Hematopoietic multipotent progenitor cell treated with erythropoietin and hydrocortisone succinate and interleukin-3 and kit ligand, for 6 days (in vitro differentiated cells): ENCODE data around the gene LONP2.
"Not testable (repeated sequence)": the region's sequence is repeated elsewhere in the genome, so short reads cannot be mapped to it uniquely, and the experiment has no call there.

Experiments
- DNase-seq: peaks from one replicate; pipeline ENCODE4 v3.0.0-alpha.2; 2015

LONP2 gene

GRCh38 chr16:48347191-48347865, 103.2 kb downstream of the LONP2 start:
- peak; percentile 57 for DNase-seq

DNA sequence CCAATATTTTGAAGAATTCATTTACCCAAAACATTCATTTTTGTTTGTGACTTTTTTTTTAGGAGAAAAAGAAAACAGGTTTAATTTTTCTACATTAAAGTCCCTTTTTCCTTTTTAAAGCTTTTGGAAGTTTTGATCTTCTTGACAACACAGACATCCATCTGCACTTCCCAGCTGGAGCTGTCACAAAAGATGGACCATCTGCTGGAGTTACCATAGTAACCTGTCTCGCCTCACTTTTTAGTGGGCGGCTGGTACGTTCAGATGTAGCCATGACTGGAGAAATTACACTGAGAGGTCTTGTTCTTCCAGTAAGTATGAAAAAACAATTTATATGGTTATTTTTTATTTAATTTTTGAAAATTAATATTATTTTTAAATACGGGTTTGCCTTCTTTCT, 103.9 kb downstream of the LONP2 start:
- DNase-seq: no peak

DNA sequence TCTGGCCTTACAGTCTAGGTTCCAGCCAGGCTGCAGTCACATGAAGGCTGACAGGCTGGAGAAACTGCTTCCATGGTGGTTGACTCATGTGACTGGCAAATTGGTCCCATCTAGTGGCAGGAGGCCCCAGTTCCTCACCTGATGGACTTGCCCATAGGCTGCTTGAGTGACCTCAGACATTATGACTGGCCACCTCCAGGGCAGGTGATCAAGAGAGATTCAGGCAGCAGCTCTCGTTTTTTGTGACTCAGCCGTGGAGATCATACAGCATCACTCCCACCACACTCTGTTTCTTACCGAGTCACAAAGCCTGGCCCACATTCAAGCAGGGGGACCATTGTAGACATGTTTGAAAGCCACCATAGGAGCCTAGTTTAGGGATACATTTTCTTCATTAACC, 106.6 kb downstream of the LONP2 start:
- no peak for DNase-seq

DNA sequence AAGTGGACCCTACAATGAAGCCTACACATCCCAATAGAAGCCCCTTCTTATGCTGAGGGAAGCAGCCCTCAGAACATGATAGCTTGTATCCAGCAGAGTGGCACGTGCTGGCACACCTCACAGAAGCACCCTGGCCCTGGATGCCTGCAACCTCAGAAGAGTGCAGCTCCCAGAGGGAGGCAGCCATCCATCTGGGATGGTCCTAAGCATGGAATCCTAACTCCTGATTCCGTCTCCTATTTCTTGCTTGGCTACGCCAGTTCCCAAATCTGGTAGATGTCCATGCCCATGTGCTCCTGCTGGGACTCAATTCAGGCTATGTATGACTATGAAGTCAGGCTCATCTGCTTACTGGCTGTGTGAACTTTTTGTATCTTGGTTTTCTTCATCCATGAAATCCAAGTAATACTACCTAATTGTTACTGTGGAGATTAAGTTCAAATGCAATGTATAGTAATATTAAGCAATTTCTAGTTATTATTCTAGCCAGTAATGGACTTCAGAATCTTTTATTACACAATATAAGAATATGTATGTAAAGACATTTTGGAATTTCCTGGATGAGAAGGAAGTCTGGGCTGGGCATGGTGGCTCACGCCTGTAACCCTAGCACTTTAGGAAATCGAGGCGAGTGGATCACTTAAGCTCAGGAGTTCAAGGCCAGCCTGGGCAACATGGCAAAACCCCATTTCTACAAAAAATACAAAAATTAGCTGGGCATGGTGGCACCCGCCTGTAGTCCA, 108.7 kb downstream of the LONP2 start:
- DNase-seq: no peak

DNA sequence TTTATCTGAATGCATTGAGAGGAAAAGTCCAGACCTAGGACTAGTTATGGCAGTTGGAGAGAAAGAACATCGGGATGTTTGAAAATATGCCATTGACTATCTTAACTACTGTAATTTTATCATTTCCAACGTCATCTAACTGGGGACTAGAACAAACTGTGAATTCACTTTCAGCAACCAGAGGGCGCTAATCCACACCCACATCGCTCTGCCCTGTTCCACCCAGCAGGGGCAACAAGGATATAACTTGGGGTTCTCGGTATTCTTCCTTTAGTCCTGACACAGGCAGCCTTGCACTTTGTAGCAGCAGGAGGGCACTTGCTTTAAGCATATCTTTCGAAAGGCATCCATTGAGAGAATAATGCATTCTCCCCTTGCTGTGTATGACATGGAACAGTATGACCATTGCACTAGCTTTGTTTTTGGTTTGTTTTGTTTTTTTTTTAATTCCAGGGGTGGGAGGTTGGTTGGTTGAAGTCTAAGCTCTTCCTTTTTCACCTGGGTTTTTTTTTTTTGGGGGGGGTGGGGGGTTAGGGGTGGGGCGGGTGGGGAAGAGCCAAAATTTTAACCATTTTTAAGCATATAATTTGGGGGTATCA, 109.6 kb downstream of the LONP2 start:
- peak; percentile 94 for DNase-seq

DNA sequence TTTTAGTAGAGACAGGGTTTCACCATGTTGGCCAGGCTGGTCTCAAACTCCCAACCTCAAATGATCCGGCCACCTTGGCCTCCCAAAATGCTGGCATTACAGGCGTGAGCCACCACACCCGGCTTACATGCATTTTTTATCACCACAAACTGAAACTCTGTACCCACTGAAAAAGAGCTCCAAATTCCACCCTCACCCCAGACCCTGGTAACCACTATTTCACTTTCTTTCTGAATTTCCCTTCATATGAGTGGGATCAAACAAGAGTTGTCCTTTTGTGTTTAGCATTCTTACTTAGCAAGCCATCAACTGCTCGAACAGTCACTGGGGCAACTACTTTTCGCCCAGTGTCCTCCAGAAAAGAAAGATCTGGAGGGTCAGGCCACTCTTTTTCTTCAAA, 110.3 kb downstream of the LONP2 start:
- not testable (repeated sequence) for DNase-seq

DNA sequence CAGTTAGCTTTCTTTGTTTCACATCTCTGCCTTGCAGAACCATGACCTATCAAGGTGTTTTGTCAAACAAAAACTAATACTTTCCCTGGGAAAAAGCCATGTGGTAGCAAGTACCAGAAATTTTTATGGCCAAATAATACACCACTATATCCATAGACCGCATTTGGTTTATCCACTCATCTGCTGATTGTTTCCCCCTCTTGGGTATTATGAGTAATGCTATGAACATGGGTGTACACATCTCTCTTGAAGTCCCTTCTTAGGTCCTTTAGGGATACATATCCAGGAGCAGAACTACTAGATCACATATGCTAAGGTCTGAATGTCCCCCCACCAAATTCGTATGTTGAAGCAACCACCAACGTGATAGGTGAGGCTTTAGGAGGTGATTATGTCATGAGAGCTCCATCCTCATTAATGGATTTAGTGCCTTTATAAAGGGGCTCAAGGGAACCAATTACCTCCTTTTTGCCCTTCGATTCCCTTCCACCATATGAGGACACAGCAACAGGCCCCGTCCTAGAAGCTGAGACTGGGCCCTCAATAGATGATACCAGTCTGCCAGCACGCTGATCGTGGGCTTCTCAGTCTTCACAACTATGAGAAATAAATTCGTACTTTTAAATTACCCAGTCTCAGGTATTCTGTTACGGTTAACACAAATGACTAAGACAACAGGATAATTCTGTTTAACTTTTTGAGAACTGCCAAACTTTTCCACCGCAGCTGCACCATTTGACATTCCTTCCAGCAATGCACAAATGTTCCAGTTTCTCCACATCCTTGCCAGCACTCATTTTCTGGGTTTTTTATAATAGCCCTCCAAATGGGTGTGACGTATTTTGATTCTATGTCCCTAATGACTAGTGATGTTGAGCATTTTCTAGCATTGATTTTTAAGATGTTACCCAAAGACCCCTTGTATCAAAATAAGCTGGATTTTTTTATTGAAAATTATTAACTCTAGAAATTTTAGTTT, 111.1 kb downstream of the LONP2 start:
- no peak for DNase-seq

DNA sequence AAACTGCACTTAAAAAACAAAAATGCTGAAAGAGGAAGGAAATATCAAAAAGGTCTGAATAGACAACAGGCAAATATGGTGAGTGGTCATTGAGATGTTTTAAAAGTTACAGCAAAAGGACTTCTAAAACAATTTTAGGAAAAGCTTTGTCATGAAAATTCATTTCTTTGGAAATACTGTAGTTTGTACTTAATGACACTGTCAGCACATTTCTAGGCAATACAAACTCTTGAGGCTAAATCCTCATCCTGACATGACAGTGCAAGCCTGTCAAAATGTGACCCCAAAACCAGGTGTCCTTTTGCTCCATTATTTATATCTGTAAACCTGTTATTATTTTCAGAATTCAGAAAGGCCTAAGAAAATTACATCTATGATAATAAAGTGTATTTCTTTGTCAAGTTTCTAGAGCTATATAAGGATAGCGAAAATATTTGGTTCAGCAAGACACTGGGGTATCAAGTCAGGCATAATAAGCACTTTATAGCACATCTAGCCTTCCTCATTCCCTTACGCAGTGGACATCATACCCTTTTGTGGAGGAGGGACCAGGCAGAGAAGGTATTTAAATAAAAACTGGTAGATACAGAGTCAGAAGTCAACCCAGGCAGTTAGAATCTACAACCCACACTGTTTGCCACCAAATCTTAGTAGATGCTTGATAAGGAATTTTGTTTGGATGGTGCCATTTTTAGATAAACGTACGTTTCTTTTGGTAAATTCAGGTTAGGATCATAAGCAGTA, 112.7 kb downstream of the LONP2 start:
- DNase-seq: no peak

- no peak for DNase-seq
These were observed 114.3 kb downstream of the LONP2 start for GRCh38 chr16:48358419-48358818.

DNA sequence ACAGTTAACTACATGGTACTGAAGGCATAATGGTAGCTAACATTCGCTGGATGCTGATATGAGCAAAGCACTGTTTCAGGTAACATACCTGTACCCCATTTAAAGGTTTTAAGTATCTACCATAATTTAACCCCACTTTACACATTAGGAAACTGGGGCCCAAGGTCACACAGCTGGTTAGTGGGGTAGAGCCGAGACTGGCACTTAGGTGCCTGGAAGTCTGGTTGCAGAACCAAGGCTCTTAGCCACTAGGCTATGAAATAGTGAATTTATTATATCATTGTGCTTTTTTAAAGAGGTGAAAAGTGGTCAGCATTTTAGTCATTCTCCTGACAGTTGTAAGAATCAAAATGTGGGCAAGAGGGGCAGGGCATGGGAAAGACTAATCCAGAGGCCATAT, 115.9 kb downstream of the LONP2 start:
- DNase-seq: no peak

DNA sequence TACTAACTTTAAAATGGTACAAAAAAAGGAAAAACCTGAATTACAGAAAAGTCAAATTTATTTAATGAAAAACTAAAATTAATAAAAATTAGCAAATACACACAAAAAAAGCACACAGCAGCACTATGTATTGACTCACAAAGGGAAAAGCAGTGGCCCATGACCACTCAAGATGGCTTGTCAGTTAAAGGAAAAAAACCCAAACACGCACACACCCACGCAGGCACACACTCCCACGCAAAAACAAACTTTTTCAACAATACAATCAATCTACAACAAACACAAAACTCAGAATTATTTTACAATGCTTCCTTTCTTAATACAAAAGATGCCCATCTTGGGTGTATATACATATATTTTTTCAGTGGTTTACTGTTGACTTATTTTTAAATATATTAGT, 116.9 kb downstream of the LONP2 start:
- DNase-seq: no peak

DNA sequence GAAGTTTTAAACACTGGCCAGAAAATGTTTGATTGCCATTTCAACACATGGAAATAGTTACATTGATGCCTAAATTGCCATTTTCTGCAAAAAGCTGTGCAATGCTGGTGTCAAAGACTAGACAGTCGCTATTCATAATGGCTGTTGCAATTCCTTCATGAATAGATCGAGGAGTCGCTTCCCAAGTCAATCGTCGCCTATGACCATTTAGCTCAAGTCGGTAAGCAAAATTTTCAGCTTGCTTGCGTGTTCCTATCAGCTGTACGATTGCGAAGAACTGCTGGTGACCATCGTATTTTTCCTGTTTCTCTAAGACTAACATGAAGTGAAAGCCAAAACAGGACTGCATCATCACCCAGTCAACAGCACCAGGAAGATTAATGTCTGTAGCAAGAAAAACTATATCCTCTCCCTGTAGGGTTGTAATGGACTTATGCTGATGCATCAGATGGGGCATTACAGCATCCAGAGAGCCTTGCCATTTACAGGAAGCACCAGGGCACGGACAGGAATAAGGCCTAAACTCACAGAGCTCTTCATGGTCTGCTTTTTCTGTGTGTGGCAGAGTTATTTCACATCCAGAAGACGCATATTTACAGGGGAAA, 117.5 kb downstream of the LONP2 start:
- DNase-seq: no peak

- DNase-seq: no peak
These were observed 121.0 kb downstream of the LONP2 start for GRCh38 chr16:48365025-48365600.

DNA sequence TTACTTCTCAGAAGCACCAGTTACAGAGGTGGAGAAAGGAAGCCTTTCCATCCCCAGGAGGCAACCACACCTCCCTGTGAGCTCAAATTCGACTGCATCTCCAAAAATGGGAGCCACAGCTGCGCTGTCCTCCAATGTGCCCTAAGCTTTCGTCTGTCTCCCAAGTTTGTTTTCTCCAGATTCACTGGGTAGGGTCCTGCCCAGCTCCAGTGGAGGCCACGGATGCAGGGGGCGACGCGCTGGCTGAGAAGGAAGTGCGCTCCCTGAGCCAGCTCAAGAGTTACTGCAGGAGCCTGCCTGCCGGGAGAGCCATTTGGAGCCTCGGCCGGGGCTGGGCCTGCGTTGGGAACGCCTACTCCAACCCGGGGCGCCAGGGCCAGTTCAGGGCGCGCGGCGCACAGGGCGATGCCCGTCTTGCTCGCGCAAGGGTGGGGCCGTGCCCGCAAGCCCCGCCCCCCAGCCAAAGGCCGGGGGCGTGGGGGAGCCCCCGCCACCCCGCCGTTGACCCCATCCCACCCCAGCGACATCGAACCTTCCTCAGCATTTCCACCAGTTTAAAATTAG, 121.6 kb downstream of the LONP2 start:
- peak; percentile 93 for DNase-seq

DNA sequence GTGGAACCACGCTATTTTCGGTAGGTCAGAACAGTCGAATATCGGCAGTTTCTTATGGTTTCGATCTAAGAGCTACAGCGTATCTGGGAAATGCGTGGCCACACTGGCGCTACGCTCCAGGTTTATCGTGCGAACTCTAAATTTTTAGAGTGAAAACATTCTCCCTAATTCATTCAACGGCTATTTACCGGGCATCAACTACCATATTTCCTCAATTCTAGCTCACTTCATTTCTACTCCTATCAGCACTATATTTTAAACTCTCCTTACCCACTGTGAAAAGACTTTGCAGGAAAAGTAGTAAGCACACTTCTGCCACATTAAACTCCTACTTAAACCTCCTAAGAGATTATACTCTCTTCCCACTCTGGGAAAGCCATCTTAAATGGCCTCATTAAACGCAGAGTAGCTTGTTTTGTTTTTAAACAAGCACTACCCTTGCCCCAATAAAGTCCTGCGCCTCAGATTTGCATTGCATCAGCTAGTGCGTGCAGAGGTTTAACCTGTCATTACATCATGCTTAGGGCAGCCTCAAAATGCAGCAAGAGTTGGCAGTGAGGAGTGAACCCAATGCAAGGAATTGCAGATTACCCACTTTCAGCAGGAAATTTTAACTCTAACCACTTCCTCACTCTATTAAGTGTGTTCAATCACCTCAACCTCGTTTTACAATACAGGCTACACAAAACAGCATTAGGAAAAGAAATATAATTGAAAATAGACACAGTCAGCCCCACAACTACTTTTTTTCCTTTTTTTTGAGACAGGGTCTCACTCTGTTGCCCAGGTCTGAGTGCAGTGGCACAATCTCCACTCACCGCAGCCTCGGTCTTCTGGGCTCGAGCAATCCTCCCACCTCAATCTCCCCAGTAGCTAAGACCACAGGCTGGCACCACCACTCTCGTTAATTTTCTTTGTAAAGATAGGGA, 122.3 kb downstream of the LONP2 start:
- DNase-seq: peak; percentile 81

DNA sequence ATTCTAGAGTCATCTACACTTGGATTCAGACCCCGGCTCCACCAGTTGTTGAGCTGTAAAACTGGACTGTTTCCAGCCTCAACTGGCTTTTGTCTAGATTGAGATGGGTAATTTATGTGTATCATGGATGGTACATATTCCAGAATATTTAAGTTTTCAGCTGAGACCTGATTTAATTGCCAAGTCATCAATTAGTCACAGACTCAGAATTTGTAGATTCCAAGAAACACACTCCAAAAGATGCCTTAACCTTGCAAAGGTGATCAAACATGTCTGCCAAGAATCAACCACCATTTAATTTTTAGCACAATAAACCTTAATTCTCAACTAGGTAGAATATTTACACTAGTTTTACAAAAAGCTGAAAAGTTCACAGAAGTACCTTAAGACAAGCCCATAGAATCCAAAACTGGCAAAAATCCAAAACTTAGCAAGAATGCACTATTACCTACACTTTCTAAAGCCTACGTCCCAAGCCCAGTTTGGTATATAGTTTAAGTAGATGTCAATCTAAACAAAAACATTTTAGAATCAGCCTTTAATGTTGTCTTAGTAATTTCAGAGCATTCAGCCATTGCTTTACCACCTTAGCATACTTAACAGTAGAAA, 123.4 kb downstream of the LONP2 start:
- no peak for DNase-seq

GRCh38 chr16:48369765-48370164, 125.7 kb downstream of the LONP2 start:
- DNase-seq: no peak

DNA sequence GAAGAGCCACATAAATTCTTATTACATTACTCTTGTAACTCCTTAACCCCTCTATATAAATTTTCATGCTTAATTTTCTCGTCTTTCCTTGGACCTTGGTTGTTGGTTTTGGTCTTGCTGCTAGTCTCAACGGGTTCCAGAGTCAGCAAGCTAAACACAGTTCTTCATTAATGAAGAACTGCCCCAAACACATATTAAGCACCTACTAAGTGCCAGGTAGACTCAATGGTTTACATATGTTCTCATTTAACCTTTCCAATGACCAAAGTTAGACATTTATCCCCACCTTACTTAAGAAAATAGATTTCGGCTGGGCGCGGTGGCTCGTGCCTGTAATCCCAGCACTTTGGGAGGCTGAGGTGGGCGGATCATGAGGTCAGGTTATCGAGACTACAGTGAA, 126.1 kb downstream of the LONP2 start:
- no peak for DNase-seq

- DNase-seq: not testable (repeated sequence)
These were observed 126.7 kb downstream of the LONP2 start for GRCh38 chr16:48370668-48371392.
